ENCODE data around the gene ASIC5. TPM values are rescaled to one million over a fixed set of nuclear protein-coding genes. Genes with fewer than 3 reads are reported as not detected.

ASIC5 gene
- under 1 TPM in 1 of 2 donors, not detected in 1; 0.15 TPM for total RNA-seq

GRCh38 chr4:155866177-155866576 lies at the start of gene ASIC5:
Gene ASIC5, minus strand, starts transcription at chr4:155866277. Its CDS starts 51 bp downstream, at chr4:155866226.
- H3K9ac ChIP-seq (ENCODE audit: low read depth in 2 of 2, low read length in 2 of 2), result no peak within 1 kb of the TSS
- no peaks in the 10 kb centered on the region for H3K27me3 ChIP-seq
- no peaks in the 10 kb centered on the region for H3K36me3 ChIP-seq
- no peak for DNase-seq
- no peak within 1 kb of the TSS for H3K27ac ChIP-seq
- no peak within 1 kb of the TSS for H3K4me3 ChIP-seq
- H3K9me3 ChIP-seq, result no peaks in the 10 kb centered on the region
- intact Hi-C loops (cut with DNase I), result no loop called here
- TF ChIP-seq CTCF (IDR thresholded peaks at IDR 0.05), result no peak
- no peaks in the 10 kb centered on the region for H3K4me1 ChIP-seq

- DNase-seq, result no peak
- intact Hi-C loops (cut with DNase I), result no loop called here
- Histone ChIP-seq H3K4me1 (no peaks in the 10 kb centered on the region), H3K36me3 (no peaks in the 10 kb centered on the region), H3K9ac (ENCODE audit: low read depth in 2 of 2, low read length in 2 of 2) (no peak overlapping the region), H3K27me3 (no peaks in the 10 kb centered on the region), H3K4me3 (no peak overlapping the region), H3K9me3 (no peaks in the 10 kb centered on the region), H3K27ac (no peak overlapping the region)
- TF ChIP-seq CTCF (IDR thresholded peaks at IDR 0.05), result no peak
Measured at GRCh38 chr4:155914782-155915181, 48.7 kb upstream of the ASIC5 start.

GRCh38 chr4:155911905-155912304 lies 45.8 kb upstream of the ASIC5 start:
- intact Hi-C loops (cut with DNase I), result no loop called here
- TF ChIP-seq CTCF (IDR thresholded peaks at IDR 0.05), result no peak
- no peaks in the 10 kb centered on the region for H3K4me1 ChIP-seq

GRCh38 chr4:155909615-155910226 lies 43.6 kb upstream of the ASIC5 start:
- no peaks in the 10 kb centered on the region for H3K4me1 ChIP-seq
- no peaks in the 10 kb centered on the region for H3K9me3 ChIP-seq
- intact Hi-C loops (cut with DNase I), result no loop called here
- no peak for DNase-seq
- H3K4me3 ChIP-seq, result no peak overlapping the region
- no peaks in the 10 kb centered on the region for H3K27me3 ChIP-seq
- no peaks in the 10 kb centered on the region for H3K36me3 ChIP-seq
- H3K9ac ChIP-seq (ENCODE audit: low read depth in 2 of 2, low read length in 2 of 2), result no peak overlapping the region
- no peak for TF ChIP-seq CTCF (IDR thresholded peaks at IDR 0.05)
- no peak overlapping the region for H3K27ac ChIP-seq

More at GRCh38 chr4:155911905-155912304, 45.8 kb upstream of the ASIC5 start:
- Histone ChIP-seq H3K9me3 (no peaks in the 10 kb centered on the region), H3K9ac (ENCODE audit: low read depth in 2 of 2, low read length in 2 of 2) (no peak overlapping the region), H3K27ac (no peak overlapping the region), H3K27me3 (no peaks in the 10 kb centered on the region), H3K36me3 (no peaks in the 10 kb centered on the region), H3K4me3 (no peak overlapping the region)
- DNase-seq, result no peak

- Histone ChIP-seq H3K27me3 (no peaks in the 10 kb centered on the region), H3K4me1 (no peaks in the 10 kb centered on the region), H3K9ac (ENCODE audit: low read depth in 2 of 2, low read length in 2 of 2) (no peak overlapping the region), H3K9me3 (no peaks in the 10 kb centered on the region), H3K4me3 (no peak overlapping the region), H3K27ac (no peak overlapping the region), H3K36me3 (no peaks in the 10 kb centered on the region)
- intact Hi-C loops (cut with DNase I), result no loop called here
- no peak for TF ChIP-seq CTCF (IDR thresholded peaks at IDR 0.05)
- DNase-seq, result no peak
Measured at GRCh38 chr4:155908187-155909139, 42.4 kb upstream of the ASIC5 start.
